ENCODE data around the gene APOL3. TPM values are rescaled to one million over a fixed set of nuclear protein-coding genes. Genes with fewer than 3 reads are reported as not detected.
"Not testable (repeated sequence)": the region's sequence is repeated elsewhere in the genome, so short reads cannot be mapped to it uniquely, and the experiment has no call there.

APOL3 gene
- total and polyA plus RNA-seq, 2 of the 13 experiments (the other 11 are each of a cell fraction or from before 2014, with no cell fraction given): 3.8 to 5.4 TPM

GRCh38 chr22:36100134-36100824 is 60.3 kb downstream of the APOL3 start:
- TF ChIP-seq SETDB1 (CRISPR knock-in tag; IDR thresholded peaks at IDR 0.05; ENCODE audit: borderline replicate concordance) (no peak), ZNF274 (CRISPR knock-in tag; IDR thresholded peaks at IDR 0.05) (no peak), CHD2 (IDR thresholded peaks at IDR 0.05; ENCODE audit: low read depth, low read length) (no peak), GRHL1 (CRISPR knock-in tag; conservative IDR thresholded peaks at IDR 0.05) (no peak), ZNF709 (CRISPR knock-in tag; IDR thresholded peaks at IDR 0.05) (no peak), ZNF326 (CRISPR knock-in tag; IDR thresholded peaks at IDR 0.05; ENCODE audit: borderline replicate concordance) (no peak), ZFY (CRISPR knock-in tag; IDR thresholded peaks at IDR 0.05) (no peak), PRMT3 (CRISPR knock-in tag; IDR thresholded peaks at IDR 0.05; ENCODE audit: borderline replicate concordance, low read depth) (no peak), STAG1 (CRISPR knock-in tag; IDR thresholded peaks at IDR 0.05) (no peak), STAT6 (CRISPR knock-in tag; IDR thresholded peaks at IDR 0.05; ENCODE audit: borderline replicate concordance) (no peak), ZFP36L2 (CRISPR knock-in tag; IDR thresholded peaks at IDR 0.05) (no peak), HCFC1 (IDR thresholded peaks at IDR 0.05; ENCODE audit: low read depth, low read length) (no peak), KLF16 (CRISPR knock-in tag; IDR thresholded peaks at IDR 0.05) (no peak)
- H3K9ac ChIP-seq (ENCODE audit: insufficient read depth, low read depth, low read length): no peak overlapping the region
- POLR2A ChIA-PET: no interaction called here
- no peak overlapping the region for H3K4me3 ChIP-seq (replicated peaks in 1 of 3; ENCODE audit: insufficient read depth in 1 of 3, low read depth in 2 of 3, low read length in 3 of 3)
- WGBS (ENCODE audit: low lambda C conversion rate): 2% methylated on average over 9 of the region's 9 CpGs
- intact Hi-C loops (cut with micrococcal nuclease; ENCODE audit: unreplicated experiment) (no loop called here), in situ Hi-C loops (cut with HindIII; ENCODE audit: extremely low pct_ligation_motif_present, low pct_unique_long_range_greater_than_20kb) (loop anchor here (25.0 kb wide), 1 partner anchor 363 kb away; no protein-coding TSS in a partner anchor)
- DNase-seq (ENCODE audit: low spot score) (no peak), ATAC-seq (no peak), FAIRE-seq (no peak)
- H2AFZ ChIP-seq (ENCODE audit: low read length): no peak overlapping the region
- H3K27me3 ChIP-seq (ENCODE audit: control insufficient read depth in 1 of 2, insufficient read depth in 2 of 2, low read length in 2 of 2): peaks cover 0 to 9% of the 10 kb centered on the region in 2 experiments; a peak in 2 of 5 replicates
- CTCF ChIA-PET (ENCODE audit: low intra/inter-chr PET ratio, low total read pairs): no interaction called here
- no peaks in the 10 kb centered on the region for H3K9me3 ChIP-seq (ENCODE audit: low read length)
- H3K4me1 ChIP-seq (ENCODE audit: insufficient read depth, low read length): no peaks in the 10 kb centered on the region
- H3K36me3 ChIP-seq (replicated peaks in 1 of 2; ENCODE audit: control insufficient read depth in 1 of 2, insufficient read depth in 2 of 2, low read length in 2 of 2): no peaks in the 10 kb centered on the region
- BruUV-seq (replicated peaks): no TSS peak
- H3K4me2 ChIP-seq (ENCODE audit: low read depth, low read length): no peak overlapping the region
- H3K79me2 ChIP-seq (ENCODE audit: insufficient read depth, low read length): no peaks in the 10 kb centered on the region
- H4K20me1 ChIP-seq (ENCODE audit: insufficient read depth, low read length): no peaks in the 10 kb centered on the region
- no peak overlapping the region for H3K27ac ChIP-seq (ENCODE audit: extremely low read length, insufficient read depth, low read length)

GRCh38 chr22:36099561-36099960 is 61.0 kb downstream of the APOL3 start:
- H3K27ac ChIP-seq (ENCODE audit: extremely low read length, insufficient read depth, low read length); FAIRE-seq; DNase-seq (ENCODE audit: low spot score); H3K9me3 ChIP-seq (ENCODE audit: low read length); H3K4me1 ChIP-seq (ENCODE audit: insufficient read depth, low read length); BruUV-seq (replicated peaks); CTCF ChIA-PET (ENCODE audit: low intra/inter-chr PET ratio, low total read pairs); H3K36me3 ChIP-seq (replicated peaks in 1 of 2; ENCODE audit: control insufficient read depth in 1 of 2, insufficient read depth in 2 of 2, low read length in 2 of 2); H3K4me2 ChIP-seq (ENCODE audit: low read depth, low read length); intact Hi-C loops (cut with micrococcal nuclease; ENCODE audit: unreplicated experiment); H2AFZ ChIP-seq (ENCODE audit: low read length); H3K9ac ChIP-seq (ENCODE audit: insufficient read depth, low read depth, low read length); H3K79me2 ChIP-seq (ENCODE audit: insufficient read depth, low read length); in situ Hi-C loops (cut with HindIII; ENCODE audit: extremely low pct_ligation_motif_present, low pct_unique_long_range_greater_than_20kb); ATAC-seq; H3K4me3 ChIP-seq (replicated peaks in 1 of 3; ENCODE audit: insufficient read depth in 1 of 3, low read depth in 2 of 3, low read length in 3 of 3); H4K20me1 ChIP-seq (ENCODE audit: insufficient read depth, low read length); POLR2A ChIA-PET; H3K27me3 ChIP-seq (ENCODE audit: control insufficient read depth in 1 of 2, insufficient read depth in 2 of 2, low read length in 2 of 2): not testable (repeated sequence)
- WGBS (ENCODE audit: low lambda C conversion rate): 49% methylated on average over 10 of the region's 10 CpGs

Measured in HepG2 (cell line).